GM23338 (cell line): ENCODE measurements around the gene TENM4. TPM values are rescaled to one million over a fixed set of nuclear protein-coding genes. Genes with fewer than 3 reads are reported as not detected.

Experiments
- ATAC-seq: fragments of 200-7000 bp; cut with Tn5 transposase; 3 replicates; pipeline ENCODE4 v1.9.1; 2020
- DNase-seq: peaks from one replicate; pipeline ENCODE4 v3.0.0-alpha.2; 2015; ENCODE audit warnings: low spot score
- H2AFZ ChIP-seq: fragments of 200-600 bp; sonication (generic); 2 replicates; pipeline ENCODE4 v1.8.0; 2016; ENCODE audit warnings: antibody characterized with exemption, mild to moderate bottlenecking, moderate library complexity
- H3F3A ChIP-seq: fragments of 200-600 bp; sonication (generic); replicated peaks from 2 replicates; pipeline ENCODE4 v1.8.0; 2017; ENCODE audit warnings: antibody characterized with exemption, mixed run types, low read depth
- H3K27ac ChIP-seq: fragments of 200-600 bp; sonication (generic); 2 replicates; pipeline ENCODE4 v1.6.1; 2016; ENCODE audit warnings: low read depth
- H3K27me3 ChIP-seq: fragments of 200-600 bp; sonication (generic); 2 replicates; pipeline ENCODE4 v1.8.0; 2016; ENCODE audit warnings: mild to moderate bottlenecking, mixed run types, moderate library complexity; ENCODE audit not compliant: insufficient read depth
- H3K36me3 ChIP-seq: fragments of 200-600 bp; sonication (generic); 2 replicates; pipeline ENCODE4 v1.8.0; 2016; ENCODE audit warnings: mild to moderate bottlenecking; ENCODE audit not compliant: insufficient read depth
- H3K4me1 ChIP-seq: fragments of 200-600 bp; sonication (generic); 2 replicates; pipeline ENCODE4 v1.8.0; 2016; ENCODE audit warnings: mild to moderate bottlenecking, moderate library complexity; ENCODE audit not compliant: insufficient read depth
- H3K4me2 ChIP-seq: fragments of 200-600 bp; sonication (generic); 2 replicates; pipeline ENCODE4 v1.7.1; 2017; ENCODE audit warnings: mixed run types
- H3K4me3 ChIP-seq: fragments of 200-600 bp; sonication (generic); 2 replicates; pipeline ENCODE4 v1.6.1; 2016; ENCODE audit warnings: mixed run types
- H3K79me2 ChIP-seq: fragments of 200-600 bp; sonication (generic); replicated peaks from 2 replicates; pipeline ENCODE4 v1.8.0; 2017; ENCODE audit warnings: mild to moderate bottlenecking; ENCODE audit not compliant: insufficient read depth
- H3K9me2 ChIP-seq: fragments of 200-600 bp; sonication (generic); 2 replicates; pipeline ENCODE4 v1.8.0; 2017; ENCODE audit not compliant: insufficient read depth
- H4K20me1 ChIP-seq: fragments of 200-600 bp; sonication (generic); replicated peaks from 2 replicates; pipeline ENCODE4 v1.8.0; 2017; ENCODE audit warnings: mild to moderate bottlenecking; ENCODE audit not compliant: insufficient read depth
- H3K27ac Mint-ChIP-seq: 2 replicates; pipeline ENCODE4 v1.8.0; 2020; ENCODE audit warnings: inconsistent platforms, mild to moderate bottlenecking, moderate library complexity, mixed read lengths
- H3K27me3 Mint-ChIP-seq: 3 replicates; pipeline ENCODE4 v1.8.0; 2022; ENCODE audit warnings: low read depth, mild to moderate bottlenecking, moderate library complexity, mixed read lengths, inconsistent platforms; ENCODE audit not compliant: insufficient read depth, poor library complexity
- H3K36me3 Mint-ChIP-seq: 3 replicates; pipeline ENCODE4 v1.8.0; 2021; ENCODE audit warnings: low read depth, mild to moderate bottlenecking, inconsistent platforms, moderate library complexity, mixed read lengths
- H3K4me1 Mint-ChIP-seq: 3 replicates; pipeline ENCODE4 v1.8.0; 2020; ENCODE audit warnings: mild to moderate bottlenecking, inconsistent platforms, mixed read lengths
- H3K4me3 Mint-ChIP-seq: 3 replicates; pipeline ENCODE4 v1.8.0; 2021; ENCODE audit warnings: moderate library complexity, mild to moderate bottlenecking, inconsistent platforms, mixed read lengths
- H3K9me3 Mint-ChIP-seq: 3 replicates; pipeline ENCODE4 v1.8.0; 2020; ENCODE audit warnings: moderate library complexity, mild to moderate bottlenecking, inconsistent platforms, mixed read lengths
- CREB1 ChIP-seq: fragments of 250-450 bp; sonication (Bioruptor Pico); IDR thresholded peaks from 2 replicates; pipeline ENCODE4 v1.5.0; 2020; ENCODE audit warnings: low read depth, mild to moderate bottlenecking, moderate library complexity
- EZH2 ChIP-seq: fragments of 200-600 bp; sonication (generic); IDR thresholded peaks from one replicate; pipeline ENCODE4 v1.8.0; 2017; ENCODE audit warnings: antibody characterized with exemption, mild to moderate bottlenecking, low read depth; ENCODE audit not compliant: unreplicated experiment
- EZH2phosphoT487 ChIP-seq: fragments of 200-600 bp; sonication (generic); IDR thresholded peaks from one replicate; pipeline ENCODE4 v1.8.1; 2018; ENCODE audit warnings: antibody characterized with exemption; ENCODE audit not compliant: unreplicated experiment
- JUNB ChIP-seq: IDR thresholded peaks from one replicate; pipeline ENCODE4 v1.6.1; 2016; ENCODE audit warnings: antibody characterized with exemption; ENCODE audit not compliant: unreplicated experiment
- NANOG ChIP-seq: IDR thresholded peaks from 2 replicates; pipeline ENCODE4 v1.6.1; 2016; ENCODE audit warnings: antibody characterized with exemption, borderline replicate concordance
- POLR2AphosphoS5 ChIP-seq: IDR thresholded peaks from 2 replicates; pipeline ENCODE4 v1.6.1; 2016; ENCODE audit warnings: antibody characterized with exemption, low read depth
- STAT1 ChIP-seq: IDR thresholded peaks from one replicate; pipeline ENCODE4 v1.6.1; 2016; ENCODE audit warnings: antibody characterized with exemption; ENCODE audit not compliant: unreplicated experiment
- ZNF114 ChIP-seq: fragments of 250-450 bp; sonication (Bioruptor Pico); IDR thresholded peaks from 2 replicates; pipeline ENCODE4 v1.5.0; 2020; ENCODE audit warnings: mild to moderate bottlenecking, moderate library complexity
- ZNF331 ChIP-seq: fragments of 250-450 bp; sonication (Bioruptor Pico); IDR thresholded peaks from 2 replicates; pipeline ENCODE4 v1.5.0; 2020; ENCODE audit warnings: low read depth, mild to moderate bottlenecking, moderate library complexity
- polyA plus RNA-seq: library from polyadenylated mRNA; unstranded; fragments of >200 nt; fragmentation: Nextera tagmentation; extraction: Ambion mirVana; gene quantifications from 2 replicates; pipeline ENCODE4 v1.2.1, GENCODE V29; 2016
- total RNA-seq: library from RNA; depleted of rRNA; stranded (reverse); fragments of >200 nt; shearing (Covaris generic); gene quantifications from 2 replicates; pipeline ENCODE4 v1.2.3, GENCODE V29; 2014
- TF ChIP-seq, protein P1 (sequence below), 2 experiments: fragments of 200-600 bp in 1 of 2; sonication (generic) in 1 of 2; conservative IDR thresholded peaks; 2 replicates each; pipeline versions ENCODE4 v1.5.1 to v1.6.1; 2016 to 2017; ENCODE audit warnings: antibody characterized with exemption in 2 of 2, low read depth in 2 of 2, mild to moderate bottlenecking in 2 of 2, moderate library complexity in 1 of 2
- TF ChIP-seq, protein P2 (sequence below): IDR thresholded peaks from one replicate; pipeline ENCODE4 v1.6.1; 2018; ENCODE audit warnings: antibody characterized with exemption; ENCODE audit not compliant: unreplicated experiment

TENM4 gene
- total and polyA plus RNA-seq, 2 experiments from 2014 or later, result 7.3 TPM

GRCh38 chr11:78929207-78929905 is 511.5 kb downstream of the TENM4 start (continued):
- TF ChIP-seq, protein P1, sequence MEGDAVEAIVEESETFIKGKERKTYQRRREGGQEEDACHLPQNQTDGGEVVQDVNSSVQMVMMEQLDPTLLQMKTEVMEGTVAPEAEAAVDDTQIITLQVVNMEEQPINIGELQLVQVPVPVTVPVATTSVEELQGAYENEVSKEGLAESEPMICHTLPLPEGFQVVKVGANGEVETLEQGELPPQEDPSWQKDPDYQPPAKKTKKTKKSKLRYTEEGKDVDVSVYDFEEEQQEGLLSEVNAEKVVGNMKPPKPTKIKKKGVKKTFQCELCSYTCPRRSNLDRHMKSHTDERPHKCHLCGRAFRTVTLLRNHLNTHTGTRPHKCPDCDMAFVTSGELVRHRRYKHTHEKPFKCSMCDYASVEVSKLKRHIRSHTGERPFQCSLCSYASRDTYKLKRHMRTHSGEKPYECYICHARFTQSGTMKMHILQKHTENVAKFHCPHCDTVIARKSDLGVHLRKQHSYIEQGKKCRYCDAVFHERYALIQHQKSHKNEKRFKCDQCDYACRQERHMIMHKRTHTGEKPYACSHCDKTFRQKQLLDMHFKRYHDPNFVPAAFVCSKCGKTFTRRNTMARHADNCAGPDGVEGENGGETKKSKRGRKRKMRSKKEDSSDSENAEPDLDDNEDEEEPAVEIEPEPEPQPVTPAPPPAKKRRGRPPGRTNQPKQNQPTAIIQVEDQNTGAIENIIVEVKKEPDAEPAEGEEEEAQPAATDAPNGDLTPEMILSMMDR (conservative IDR thresholded peaks at IDR 0.05; ENCODE audit: low read depth in 2 of 2), result no peak
- TF ChIP-seq STAT1 (no peak), EZH2phosphoT487 (no peak), EZH2 (no peak), CREB1 (CRISPR knock-in tag) (peak; percentile 39; the same call in 1 of the 2 replicates), POLR2AphosphoS5 (peak; percentile 41), ZNF331 (no peak), JUNB (no peak)

DNA sequence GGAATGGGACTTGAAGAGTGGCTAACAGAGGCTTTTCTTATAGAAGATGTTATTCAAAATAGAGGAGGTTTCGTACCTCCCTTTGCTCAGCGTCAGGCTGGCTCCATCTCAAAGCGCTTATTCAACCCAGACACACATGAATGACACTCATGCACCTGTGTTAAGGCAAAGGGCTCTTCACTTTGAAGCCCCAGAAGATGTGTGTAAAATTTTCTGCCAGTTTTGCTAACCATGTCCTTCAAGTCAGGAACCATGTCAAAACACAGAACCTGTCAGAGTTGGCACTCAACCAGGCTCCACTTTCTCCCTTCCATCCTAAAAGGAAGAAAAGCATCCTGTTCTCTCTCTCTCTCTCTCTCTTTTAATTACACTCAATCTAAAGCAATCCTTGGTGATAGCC is 513.3 kb downstream of the TENM4 start:
- ATAC-seq (no peak), DNase-seq (no peak)
- Histone ChIP-seq H3K36me3 (no peaks in the 10 kb centered on the region), H3K4me3 (no peak overlapping the region), H3K27me3 (peaks cover 63% of the 10 kb centered on the region), H3K79me2 (no peaks in the 10 kb centered on the region), H3K4me1 (peaks cover 40% of the 10 kb centered on the region), H3K27ac (no peak overlapping the region), H3K4me2 (peak overlapping the region; percentile 60; the same call in 1 of the 2 replicates), H4K20me1 (no peaks in the 10 kb centered on the region; the same call in 1 of the 2 replicates), H3K9me2 (no peaks in the 10 kb centered on the region), H3F3A (0 out of 2 replicates have a peak, but pooled peaks cover 4% of the 10 kb centered on the region), H2AFZ (no peak overlapping the region)
- Mint-ChIP-seq H3K4me1 (peaks cover 44% of the 10 kb centered on the region), H3K36me3 (peaks cover 7% of the 10 kb centered on the region; the same call in 2 of the 3 replicates), H3K27me3 (peaks cover 53% of the 10 kb centered on the region), H3K4me3 (no peak overlapping the region), H3K9me3 (peaks cover 9% of the 10 kb centered on the region), H3K27ac (no peak overlapping the region)
- TF ChIP-seq, protein P1 (conservative IDR thresholded peaks at IDR 0.05; ENCODE audit: low read depth in 2 of 2), result no peak
- no peak for TF ChIP-seq NANOG
- TF ChIP-seq ZNF114, result no peak
- TF ChIP-seq STAT1, result no peak
- TF ChIP-seq, protein P2, sequence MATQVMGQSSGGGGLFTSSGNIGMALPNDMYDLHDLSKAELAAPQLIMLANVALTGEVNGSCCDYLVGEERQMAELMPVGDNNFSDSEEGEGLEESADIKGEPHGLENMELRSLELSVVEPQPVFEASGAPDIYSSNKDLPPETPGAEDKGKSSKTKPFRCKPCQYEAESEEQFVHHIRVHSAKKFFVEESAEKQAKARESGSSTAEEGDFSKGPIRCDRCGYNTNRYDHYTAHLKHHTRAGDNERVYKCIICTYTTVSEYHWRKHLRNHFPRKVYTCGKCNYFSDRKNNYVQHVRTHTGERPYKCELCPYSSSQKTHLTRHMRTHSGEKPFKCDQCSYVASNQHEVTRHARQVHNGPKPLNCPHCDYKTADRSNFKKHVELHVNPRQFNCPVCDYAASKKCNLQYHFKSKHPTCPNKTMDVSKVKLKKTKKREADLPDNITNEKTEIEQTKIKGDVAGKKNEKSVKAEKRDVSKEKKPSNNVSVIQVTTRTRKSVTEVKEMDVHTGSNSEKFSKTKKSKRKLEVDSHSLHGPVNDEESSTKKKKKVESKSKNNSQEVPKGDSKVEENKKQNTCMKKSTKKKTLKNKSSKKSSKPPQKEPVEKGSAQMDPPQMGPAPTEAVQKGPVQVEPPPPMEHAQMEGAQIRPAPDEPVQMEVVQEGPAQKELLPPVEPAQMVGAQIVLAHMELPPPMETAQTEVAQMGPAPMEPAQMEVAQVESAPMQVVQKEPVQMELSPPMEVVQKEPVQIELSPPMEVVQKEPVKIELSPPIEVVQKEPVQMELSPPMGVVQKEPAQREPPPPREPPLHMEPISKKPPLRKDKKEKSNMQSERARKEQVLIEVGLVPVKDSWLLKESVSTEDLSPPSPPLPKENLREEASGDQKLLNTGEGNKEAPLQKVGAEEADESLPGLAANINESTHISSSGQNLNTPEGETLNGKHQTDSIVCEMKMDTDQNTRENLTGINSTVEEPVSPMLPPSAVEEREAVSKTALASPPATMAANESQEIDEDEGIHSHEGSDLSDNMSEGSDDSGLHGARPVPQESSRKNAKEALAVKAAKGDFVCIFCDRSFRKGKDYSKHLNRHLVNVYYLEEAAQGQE, result no peak
